SW480 (cell line): ENCODE measurements around the gene ZNF502.

Experiments
- DNase-seq: peaks from one replicate; pipeline ENCODE4 v3.0.0-alpha.2; 2016; ENCODE audit warnings: low spot score

Gene ZNF502

GRCh38 chr3:44771424-44772098, 59.1 kb downstream of the ZNF502 start:
- no peak for DNase-seq

GRCh38 chr3:44772099-44772442, 59.6 kb downstream of the ZNF502 start:
- no peak for DNase-seq
